ENCODE data around the gene BBLN.

The BBLN gene

GRCh38 chr9:128145951-128146351, 14.1 kb upstream of the BBLN start:
- DNase-seq, result no peak

DNA sequence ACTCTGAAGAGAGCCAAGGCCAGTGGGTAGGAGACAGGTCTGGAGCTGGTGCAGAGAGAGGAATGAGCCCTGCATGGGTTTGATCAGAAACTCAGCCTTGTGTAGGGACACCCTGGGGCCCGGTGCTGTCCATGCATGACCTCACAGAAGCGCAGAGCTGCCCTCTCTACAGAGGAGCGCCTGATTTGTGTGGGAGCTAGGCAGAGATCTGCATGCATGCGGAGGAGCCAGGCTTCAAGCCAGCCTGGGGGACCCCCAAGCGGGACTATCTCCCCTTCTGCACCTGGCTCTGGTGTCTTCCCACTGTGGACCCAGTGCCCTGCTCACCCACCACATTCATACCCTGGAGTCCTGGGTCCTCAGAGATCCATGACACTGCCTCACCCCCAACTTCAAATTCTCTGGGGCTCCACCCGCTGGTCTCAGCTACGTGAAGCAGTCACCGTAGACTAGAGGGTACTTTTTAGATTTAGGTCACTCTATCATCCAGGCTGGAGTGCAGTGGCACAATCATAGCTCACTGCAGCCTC, 13.4 kb upstream of the BBLN start:
- no peak for DNase-seq

GRCh38 chr9:128148509-128149000, 11.5 kb upstream of the BBLN start:
- DNase-seq, result no peak

DNA sequence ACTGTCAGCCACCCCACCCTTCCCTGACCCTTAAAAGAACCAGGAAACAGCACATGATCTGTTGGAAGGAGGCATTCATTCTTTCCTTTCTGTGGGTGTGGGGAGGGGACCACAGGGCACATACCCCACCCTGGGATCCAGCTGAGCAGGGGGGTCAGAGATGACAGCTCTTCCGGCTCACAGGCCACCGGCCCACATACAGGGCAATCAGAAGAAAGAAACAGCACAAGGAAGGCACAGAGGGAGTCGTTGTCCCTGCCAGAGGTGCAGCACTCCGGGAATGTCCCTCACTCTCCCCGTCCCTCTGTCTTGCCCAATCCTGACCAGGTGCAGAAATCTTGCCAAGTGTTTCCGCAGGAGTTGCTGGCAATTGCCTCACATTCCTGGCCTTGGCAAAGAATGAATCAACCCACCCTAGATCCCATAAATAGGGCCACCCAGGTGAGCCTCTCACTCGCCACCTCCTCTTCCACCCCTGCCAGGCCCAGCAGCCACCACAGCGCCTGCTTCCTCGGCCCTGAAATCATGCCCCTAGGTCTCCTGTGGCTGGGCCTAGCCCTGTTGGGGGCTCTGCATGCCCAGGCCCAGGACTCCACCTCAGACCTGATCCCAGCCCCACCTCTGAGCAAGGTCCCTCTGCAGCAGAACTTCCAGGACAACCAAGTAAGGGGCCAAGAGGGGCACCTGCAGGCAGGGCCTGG, 10.9 kb upstream of the BBLN start, which contains the start of gene LCN2:
LCN2 (plus strand) TSS at position 453 of the 701 bp plus-strand sequence; CDS start at position 526, 73 bp downstream.
- no peak for DNase-seq

DNA sequence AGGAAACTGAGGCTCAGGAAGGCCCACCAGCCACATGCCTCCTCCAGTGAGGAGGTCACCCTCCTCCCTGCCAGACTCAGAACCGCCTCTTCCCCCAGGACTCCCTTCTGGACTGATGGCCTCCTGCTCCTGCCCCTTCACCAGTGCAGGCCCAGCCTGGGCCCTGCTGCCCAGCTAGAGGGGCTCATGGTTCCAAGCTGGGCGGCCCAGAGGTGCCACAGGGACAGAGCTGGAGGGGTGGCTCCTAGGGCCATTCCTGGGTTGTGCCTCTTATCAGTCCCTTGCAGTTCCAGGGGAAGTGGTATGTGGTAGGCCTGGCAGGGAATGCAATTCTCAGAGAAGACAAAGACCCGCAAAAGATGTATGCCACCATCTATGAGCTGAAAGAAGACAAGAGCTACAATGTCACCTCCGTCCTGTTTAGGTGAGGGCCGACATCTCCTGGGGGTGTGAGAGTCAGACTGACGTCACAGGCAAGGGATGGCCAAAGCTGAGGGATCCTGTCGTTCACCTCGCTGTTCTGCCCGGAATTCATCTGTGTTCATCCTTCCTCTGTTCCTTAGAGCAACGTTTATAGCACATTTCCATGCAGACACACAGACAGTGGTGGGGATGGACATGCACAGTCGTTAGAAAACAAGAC, 10.0 kb upstream of the BBLN start:
- no peak for DNase-seq

GRCh38 chr9:128150594-128151308, 9.3 kb upstream of the BBLN start:
- DNase-seq, result no peak

DNA sequence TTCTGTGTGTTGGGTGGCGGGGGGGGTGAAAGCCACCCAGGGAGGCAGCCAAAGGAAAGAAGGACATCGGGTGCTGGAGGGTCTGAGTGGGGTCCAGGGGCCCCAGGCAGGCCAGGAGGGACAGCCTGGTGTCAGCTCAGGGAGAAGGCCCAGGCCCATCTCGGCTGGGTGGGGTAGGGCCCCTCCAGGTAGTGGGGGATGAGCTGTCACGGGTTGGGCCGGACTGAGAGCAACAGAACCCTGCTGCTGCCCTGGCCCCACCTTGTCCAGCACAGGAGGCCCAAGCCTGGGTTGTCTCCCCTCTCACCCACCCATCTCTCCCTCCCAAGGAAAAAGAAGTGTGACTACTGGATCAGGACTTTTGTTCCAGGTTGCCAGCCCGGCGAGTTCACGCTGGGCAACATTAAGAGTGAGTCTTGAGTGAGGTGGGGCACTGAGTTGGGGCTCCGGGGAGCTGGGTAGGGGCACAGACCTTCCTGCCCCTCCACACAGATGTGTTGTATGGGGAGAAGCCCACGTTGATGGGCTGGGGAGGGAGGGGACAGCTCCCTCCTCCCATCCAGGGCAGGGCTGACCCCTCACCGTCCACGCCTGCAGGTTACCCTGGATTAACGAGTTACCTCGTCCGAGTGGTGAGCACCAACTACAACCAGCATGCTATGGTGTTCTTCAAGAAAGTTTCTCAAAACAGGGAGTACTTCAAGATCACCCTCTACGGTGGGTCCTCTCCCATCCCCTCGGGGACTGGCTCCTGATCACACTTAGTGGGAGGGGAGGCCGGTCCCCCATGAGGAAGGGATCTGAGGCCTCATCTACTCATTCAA, 8.5 kb upstream of the BBLN start:
- DNase-seq, result no peak

DNA sequence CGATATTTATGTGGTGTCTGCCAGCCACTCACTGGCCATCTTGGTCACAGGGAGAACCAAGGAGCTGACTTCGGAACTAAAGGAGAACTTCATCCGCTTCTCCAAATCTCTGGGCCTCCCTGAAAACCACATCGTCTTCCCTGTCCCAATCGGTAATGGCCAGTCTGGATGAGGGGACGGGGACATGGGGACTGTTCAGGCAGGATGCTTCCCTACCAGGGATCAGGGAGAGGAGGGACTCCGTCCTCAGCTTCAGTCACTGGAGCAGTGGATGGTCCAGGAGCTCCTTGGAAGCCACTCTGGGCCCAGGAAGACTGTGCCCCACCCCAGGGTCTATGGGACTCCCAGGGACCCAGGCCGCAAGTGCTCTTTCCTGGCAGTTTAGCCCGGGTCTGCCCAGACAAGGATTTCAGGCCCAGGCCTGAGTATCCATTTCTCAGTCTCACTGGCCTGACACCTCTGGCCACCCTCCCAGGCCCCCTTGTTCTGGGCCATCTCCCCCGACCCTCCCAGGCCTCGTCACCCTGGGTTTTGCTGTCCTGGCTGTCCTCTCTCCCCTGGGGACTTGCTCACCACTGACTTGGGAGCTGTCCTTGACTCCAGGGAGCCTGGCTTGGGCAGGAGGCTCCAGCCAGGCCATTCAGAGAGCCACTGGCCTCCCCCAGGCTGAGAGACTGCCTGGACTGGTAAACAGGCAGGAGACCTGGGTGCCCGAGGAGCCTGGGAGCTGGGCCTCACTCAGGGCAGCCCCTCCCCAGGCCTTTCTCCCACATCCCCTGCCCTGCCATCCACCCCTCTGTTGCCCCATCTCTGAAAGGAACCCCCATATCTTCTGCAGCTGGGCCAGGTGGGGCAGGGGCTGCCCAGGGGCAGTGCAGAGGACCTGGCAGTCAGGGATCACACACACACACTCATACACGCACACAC, 7.7 kb upstream of the BBLN start:
- DNase-seq, result no peak

- DNase-seq, result no peak
These were observed 6.8 kb upstream of the BBLN start for GRCh38 chr9:128153060-128153946.

DNA sequence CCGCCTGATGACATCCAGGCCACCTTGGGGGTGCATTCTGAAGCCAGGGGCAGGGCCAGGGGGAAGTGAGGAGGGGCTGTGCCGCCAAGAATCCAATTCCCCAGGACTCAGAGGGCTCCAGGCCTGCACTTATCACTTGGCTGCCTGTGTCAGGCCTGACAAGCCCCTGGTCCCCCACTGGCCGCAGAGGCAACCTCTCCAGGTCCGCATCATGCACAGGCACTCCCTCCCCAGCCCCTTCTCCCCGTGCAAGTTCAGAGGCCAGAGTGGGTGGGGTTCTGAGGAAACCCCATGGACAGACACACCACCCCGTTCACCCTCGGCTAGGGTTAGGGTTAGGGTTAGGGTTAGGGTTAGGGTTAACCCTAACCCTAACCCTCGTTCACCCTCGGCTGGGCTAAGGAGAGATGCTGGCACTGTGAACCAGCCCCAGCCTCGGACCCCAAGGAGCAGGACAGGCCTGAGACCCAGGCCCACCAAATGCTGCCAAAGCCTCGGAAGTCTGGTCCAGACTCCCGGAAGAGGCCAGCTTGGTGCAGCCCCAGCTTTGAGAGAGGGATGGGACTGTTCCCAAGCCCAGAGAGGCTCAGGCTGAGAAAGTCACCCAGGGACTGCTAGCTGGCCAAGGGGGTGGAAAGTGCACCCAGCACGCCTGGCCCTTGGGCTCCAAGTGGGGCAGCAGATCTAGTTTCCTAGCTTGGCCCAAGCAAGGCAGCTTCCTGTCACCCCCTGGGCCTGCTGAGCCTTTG, 5.9 kb upstream of the BBLN start:
- DNase-seq, result no peak

DNA sequence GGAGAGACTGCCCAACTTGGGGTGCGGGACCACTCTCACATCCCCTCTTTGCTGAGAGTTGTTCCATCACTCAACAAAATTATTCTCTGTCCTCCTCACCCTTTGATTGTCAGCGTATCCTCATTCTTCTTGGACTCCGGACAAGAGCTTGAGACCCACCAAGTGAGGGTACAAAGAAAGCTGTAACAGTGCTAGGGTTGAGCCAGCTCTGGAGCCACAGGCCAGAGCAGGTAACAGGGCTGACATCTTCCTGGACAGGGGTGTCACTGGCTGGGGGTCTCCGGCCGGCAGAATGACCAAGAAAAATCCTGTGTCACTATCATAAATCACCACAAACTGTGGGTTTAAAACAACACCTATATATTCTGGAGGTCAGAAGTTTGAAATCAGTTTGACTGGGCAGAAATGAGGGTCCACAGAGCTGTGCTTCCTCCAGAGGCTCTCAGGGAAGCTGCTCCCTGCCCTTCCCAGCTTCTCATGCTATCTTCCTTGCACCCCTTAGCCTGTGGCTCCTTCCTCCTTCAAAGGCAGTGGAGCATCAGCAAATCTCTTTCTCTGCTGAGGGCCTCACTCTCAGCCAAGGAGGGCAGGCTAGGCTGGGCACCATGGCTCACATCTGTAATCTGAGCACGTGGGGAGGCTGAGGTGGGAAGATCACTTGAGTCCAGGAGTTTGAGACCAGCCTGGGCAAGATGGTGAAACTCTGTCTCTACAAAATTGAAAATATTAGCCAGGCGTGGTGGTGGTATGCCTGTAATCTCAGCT, 4.1 kb upstream of the BBLN start:
- DNase-seq, result no peak

GRCh38 chr9:128159522-128159783, 612 bp upstream of the BBLN start:
- no peak for DNase-seq

DNA sequence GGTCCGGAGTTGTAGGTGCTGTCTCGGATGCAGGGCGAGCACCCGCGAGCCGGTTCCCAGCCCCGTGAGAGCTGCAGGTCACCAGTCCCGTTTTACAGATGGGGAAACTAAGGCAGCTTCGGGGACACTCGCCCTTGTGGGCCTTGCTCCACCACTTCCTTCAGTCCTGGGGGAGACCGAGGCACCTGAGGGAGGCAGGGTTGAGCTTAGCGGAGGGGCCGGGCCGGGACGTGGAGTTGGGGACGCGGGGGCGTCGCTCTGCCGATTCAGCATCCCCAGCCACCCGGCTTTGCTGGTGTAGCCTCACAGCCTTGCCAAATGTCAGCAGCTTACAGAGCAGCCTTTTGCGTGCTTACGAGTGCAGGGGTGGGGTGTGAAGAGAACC, 530 bp downstream of the BBLN start:
- no peak for DNase-seq

GRCh38 chr9:128161215-128161902, 1.3 kb downstream of the BBLN start:
- DNase-seq, result no peak

DNA sequence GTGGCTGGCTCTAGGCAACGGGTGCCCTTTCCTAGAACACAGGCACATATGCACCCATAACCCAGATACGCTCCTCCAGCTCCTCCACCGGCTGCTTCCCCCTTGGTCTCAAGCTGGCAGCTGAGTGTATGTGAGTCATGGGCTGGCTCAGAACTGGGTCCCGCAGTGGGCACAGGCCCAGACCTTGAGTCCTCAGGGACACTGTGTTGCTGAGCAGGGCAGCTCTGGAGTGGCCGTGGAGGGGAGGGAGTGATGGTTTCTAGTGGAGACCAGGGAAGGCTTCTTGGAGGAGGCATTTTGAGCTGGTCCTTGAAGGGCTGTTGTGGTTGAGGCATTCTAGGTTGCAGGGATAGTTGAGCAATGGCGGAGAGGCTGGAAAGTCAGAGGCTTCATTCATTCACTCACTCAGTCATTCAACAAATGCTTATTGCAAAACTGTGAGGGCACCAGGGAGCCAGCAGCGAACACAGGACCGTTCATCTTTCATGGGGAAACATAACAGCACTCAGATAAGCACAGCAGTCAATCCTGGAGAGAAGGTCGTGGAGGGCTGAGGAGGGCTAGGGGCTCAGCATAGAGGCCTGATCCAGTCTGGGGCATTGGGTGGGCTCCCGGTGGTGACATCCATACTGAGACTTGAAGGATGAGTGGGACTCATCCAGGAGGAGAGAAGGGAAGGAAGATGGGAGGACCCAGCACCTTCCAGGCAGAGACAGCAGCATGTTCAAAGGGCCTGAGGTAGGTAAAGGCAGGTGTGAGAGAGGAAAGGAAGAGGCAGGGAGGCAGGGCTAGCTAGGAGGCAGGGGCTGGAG, 2.4 kb downstream of the BBLN start:
- DNase-seq, result no peak

DNA sequence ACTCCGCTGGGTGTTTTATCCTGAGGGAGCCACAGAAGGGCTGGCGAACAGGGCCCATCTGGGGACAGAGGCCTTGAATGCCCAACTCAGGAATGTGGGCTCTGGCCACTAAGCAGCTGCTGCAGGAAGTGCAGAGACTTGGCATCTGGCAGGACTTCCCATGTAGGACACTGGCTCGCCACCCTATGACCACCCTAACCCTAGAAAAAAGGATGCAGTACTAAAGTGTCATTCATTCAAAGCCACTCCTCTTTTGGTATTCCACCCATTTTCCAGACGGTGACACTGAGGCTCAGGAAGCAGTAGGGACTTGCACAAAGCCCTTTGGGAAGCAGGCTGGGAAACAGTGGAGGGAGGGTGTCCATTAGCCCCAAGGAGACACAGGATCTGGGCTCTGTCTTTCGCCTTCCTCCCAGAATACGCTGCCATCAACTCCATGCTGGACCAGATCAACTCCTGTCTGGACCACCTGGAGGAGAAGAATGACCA, 3.0 kb downstream of the BBLN start:
- DNase-seq, result no peak

DNA sequence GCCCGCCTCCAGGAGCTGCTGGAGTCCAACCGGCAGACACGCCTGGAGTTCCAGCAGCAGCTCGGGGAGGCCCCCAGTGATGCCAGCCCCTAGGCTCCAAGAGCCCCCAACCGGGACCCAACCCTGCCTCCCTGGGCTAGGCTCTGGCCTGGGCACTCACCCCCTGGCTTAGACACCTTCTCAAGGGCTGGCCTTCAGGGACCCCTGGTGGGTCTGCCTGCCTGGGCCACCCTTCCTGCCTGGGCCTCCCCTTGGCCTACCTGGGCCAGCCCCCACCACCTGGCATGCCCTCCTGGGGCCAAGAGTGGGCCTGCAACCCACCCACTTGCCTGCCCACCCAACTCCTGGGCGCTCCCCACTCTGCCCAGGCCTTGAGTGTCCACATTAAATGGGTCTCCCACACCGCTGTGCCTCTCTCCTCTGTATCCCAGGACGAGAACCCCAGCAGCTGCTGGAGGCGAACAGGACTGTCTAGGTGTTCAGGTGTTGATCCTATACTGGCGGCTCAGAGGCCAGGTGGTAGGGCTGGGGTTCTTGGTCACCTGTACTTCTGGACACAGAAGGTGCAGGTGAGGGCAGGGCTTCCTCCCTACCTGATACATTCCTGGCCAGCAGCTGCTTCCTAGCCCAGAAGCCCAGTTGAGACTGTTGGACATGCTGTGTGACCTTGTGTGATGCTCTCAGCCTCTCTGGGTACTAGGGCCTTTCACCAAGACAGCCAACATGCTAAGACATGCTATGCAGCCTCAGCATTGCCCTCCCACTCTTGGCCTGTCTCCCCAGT, 3.6 kb downstream of the BBLN start:
- no peak for DNase-seq

Data from fibroblast of skin of right quadriceps (primary cell).